Coronary artery (tissue), 2 donors: ENCODE data around the gene INPP5D.

Source experiments
- DNase-seq: peaks from one replicate; pipeline ENCODE4 v3.0.0-alpha.2; 2017; ENCODE audit warnings: low spot score
- H3K27ac ChIP-seq, 2 donors: fragments of 200-600 bp; sonication (generic); one replicate each; pipeline ENCODE4 v1.5.1; 2016 to 2019
- H3K4me3 ChIP-seq: fragments of 200-600 bp; sonication (generic); 2 replicates; pipeline ENCODE4 v1.5.1; 2016; ENCODE audit warnings: mild to moderate bottlenecking, moderate library complexity
- CTCF ChIP-seq: fragments of 200-600 bp; sonication (generic); IDR thresholded peaks from one replicate; pipeline ENCODE4 v1.5.1; 2019; ENCODE audit warnings: antibody characterized with exemption

INPP5D gene

GRCh38 chr2:233209117-233209532 lies 149.0 kb downstream of the INPP5D start:
- H3K4me3 ChIP-seq = no peak overlapping the region
- no peak for DNase-seq
- H3K27ac ChIP-seq = peak overlapping the region in 1 of 2 donors; percentile 42
- TF ChIP-seq CTCF = no peak

- H3K27ac ChIP-seq = peak overlapping the region in 1 of 2 donors; percentile 42
- TF ChIP-seq CTCF = no peak
- DNase-seq = no peak
- no peak overlapping the region for H3K4me3 ChIP-seq
Observed at GRCh38 chr2:233209533-233210171, 149.5 kb downstream of the INPP5D start.

- peak overlapping the region in 1 of 2 donors; percentile 78 for H3K27ac ChIP-seq
Observed at GRCh38 chr2:233210281-233210680, 150.1 kb downstream of the INPP5D start.

GRCh38 chr2:233210843-233211547 lies 150.9 kb downstream of the INPP5D start:
- H3K4me3 ChIP-seq = peak overlapping the region; percentile 68
- no peak for DNase-seq
- peak overlapping the region in 1 of 2 donors; percentile 78 for H3K27ac ChIP-seq
- no peak for TF ChIP-seq CTCF

More at GRCh38 chr2:233210281-233210680, 150.1 kb downstream of the INPP5D start:
- H3K4me3 ChIP-seq = no peak overlapping the region
- DNase-seq = no peak
- TF ChIP-seq CTCF = no peak

- Histone ChIP-seq H3K4me3 (peak overlapping the region; percentile 68), H3K27ac (peak overlapping the region in 1 of 2 donors; percentile 78)
- TF ChIP-seq CTCF = no peak
- no peak for DNase-seq
Observed at GRCh38 chr2:233211548-233211895, 151.4 kb downstream of the INPP5D start.

GRCh38 chr2:233213011-233213410 lies 152.9 kb downstream of the INPP5D start:
- no peak for DNase-seq
- no peak for TF ChIP-seq CTCF
- no peak overlapping the region for H3K4me3 ChIP-seq
- H3K27ac ChIP-seq = no peak overlapping the region

- no peak for TF ChIP-seq CTCF
- Histone ChIP-seq H3K27ac (no peak overlapping the region), H3K4me3 (no peak overlapping the region)
- no peak for DNase-seq
Observed at GRCh38 chr2:233213975-233214374, 153.8 kb downstream of the INPP5D start.
